ENCODE measurements around the gene MSI1. TPM values are rescaled to one million over a fixed set of nuclear protein-coding genes. Genes with fewer than 3 reads are reported as not detected.
"Not testable (repeated sequence)": the region's sequence is repeated elsewhere in the genome, so short reads cannot be mapped to it uniquely, and the experiment has no call there.

The MSI1 gene
- total RNA-seq, 1 donor, result not detected

DNA sequence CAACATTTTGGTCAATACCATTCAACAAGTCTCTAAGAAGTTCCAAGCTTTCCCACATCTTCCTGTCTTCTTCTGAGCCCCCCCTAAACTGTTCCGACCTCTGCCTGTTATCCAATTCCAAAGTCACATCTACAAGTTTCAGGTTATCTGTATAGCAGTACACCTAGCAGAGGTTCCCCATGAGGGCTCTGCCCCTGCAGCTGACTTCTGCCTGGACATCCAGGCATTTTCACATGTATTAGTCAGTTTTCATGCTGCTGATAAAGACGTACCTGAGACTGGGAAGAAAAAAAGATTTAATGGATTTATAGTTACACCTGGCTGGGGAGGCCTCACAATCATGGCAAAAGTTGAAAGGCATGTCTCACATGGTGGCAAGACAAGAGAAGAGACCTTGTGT is 31.2 kb downstream of the MSI1 start:
- no peak overlapping the region for H3K4me3 ChIP-seq (ENCODE audit: low read depth, low read length)
- TF ChIP-seq, protein P1, sequence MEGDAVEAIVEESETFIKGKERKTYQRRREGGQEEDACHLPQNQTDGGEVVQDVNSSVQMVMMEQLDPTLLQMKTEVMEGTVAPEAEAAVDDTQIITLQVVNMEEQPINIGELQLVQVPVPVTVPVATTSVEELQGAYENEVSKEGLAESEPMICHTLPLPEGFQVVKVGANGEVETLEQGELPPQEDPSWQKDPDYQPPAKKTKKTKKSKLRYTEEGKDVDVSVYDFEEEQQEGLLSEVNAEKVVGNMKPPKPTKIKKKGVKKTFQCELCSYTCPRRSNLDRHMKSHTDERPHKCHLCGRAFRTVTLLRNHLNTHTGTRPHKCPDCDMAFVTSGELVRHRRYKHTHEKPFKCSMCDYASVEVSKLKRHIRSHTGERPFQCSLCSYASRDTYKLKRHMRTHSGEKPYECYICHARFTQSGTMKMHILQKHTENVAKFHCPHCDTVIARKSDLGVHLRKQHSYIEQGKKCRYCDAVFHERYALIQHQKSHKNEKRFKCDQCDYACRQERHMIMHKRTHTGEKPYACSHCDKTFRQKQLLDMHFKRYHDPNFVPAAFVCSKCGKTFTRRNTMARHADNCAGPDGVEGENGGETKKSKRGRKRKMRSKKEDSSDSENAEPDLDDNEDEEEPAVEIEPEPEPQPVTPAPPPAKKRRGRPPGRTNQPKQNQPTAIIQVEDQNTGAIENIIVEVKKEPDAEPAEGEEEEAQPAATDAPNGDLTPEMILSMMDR (IDR thresholded peaks at IDR 0.05; ENCODE audit: insufficient read depth, low read length), result no peak
- DNase-seq (ENCODE audit: low read depth), result no peak

DNA sequence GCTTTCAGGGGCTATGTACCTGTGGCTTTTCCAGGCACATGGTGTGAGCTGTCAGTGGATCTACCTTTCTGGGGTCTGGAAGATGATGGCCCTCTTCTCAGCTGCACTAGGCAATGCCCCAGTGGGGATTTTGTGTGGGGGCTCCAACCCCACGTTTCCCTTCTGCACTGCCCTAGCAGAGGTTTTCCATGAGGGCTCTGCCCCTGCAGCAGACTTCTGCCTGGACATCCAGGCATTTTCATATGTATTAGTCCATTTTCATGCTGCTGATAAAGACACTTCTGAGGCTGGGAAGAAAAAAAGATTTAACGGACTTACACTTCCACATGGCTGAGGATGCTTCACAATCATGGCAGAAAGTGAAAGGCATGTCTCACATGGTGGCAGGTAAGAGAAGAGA is 32.6 kb downstream of the MSI1 start:
- not testable (repeated sequence) for DNase-seq (ENCODE audit: low read depth); H3K4me3 ChIP-seq (ENCODE audit: low read depth, low read length)

DNA sequence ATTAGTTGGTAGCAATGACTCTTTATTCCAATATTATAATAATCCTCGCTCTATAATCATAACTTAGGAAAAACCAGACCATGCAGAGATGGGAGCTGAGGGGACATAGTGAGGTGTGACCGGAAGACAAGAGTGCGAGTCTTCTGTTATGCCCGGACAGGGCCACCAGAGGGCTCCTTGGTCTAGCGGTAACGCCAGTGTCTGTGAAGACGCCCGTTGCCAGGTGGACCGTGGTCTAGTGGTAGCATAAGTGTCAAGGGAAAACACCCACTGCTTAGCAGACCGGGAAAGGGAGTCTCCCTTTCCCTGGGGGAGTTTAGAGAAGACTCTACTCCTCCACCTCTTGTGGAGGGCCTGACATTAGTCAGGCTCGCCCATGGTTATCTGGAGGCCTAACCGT is 33.5 kb downstream of the MSI1 start:
- DNase-seq (ENCODE audit: low read depth), result peak; percentile 38

DNA sequence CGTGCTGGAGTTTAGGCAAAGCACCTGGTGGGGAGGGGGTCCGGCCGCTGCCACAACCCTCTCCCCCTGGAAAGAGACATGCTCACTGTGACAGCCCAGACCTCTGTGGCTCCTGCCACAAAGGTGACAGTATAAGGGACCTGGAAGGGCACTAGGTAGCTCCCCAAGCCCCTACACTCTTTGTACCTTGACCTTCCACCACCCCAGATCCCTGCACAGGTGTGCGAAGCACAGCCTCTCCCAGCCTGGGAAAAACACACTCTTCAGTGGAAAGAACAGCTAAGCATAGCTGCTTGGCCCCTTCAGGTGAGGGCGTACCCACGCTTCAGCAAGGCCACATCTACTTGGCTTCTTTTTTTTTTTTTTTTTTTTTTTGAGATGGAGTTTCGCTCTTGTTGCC is 36.4 kb downstream of the MSI1 start:
- no peak overlapping the region for H3K4me3 ChIP-seq (ENCODE audit: low read depth, low read length)
- DNase-seq (ENCODE audit: low read depth), result no peak
- TF ChIP-seq, protein P1 (IDR thresholded peaks at IDR 0.05; ENCODE audit: insufficient read depth, low read length), result no peak

More for the DNA sequence above, 33.5 kb downstream of the MSI1 start:
- H3K4me3 ChIP-seq (ENCODE audit: low read depth, low read length), result not testable (repeated sequence)
- TF ChIP-seq, protein P1 (IDR thresholded peaks at IDR 0.05; ENCODE audit: insufficient read depth, low read length), result peak; percentile 77

DNA sequence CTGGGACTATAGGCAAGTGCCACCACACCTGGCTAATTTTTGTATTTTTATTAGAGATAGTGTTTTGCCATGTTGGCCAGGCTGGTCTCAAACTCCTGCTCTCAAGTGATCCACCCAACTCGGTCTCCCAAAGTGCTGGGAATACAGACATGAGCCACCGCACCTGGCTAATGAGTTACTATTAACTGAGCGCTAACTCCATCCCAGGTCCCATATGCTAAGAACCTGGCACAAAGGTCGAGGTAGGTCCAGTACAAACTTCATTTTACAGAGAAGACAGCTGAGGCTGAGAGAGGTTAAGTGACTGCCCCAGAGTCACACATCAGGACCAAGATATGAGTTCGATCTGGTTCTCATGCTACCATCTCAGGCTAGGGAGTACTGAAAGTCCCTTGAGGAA is 36.9 kb downstream of the MSI1 start:
- no peak for DNase-seq (ENCODE audit: low read depth)
- TF ChIP-seq, protein P1 (IDR thresholded peaks at IDR 0.05; ENCODE audit: insufficient read depth, low read length), result no peak
- no peak overlapping the region for H3K4me3 ChIP-seq (ENCODE audit: low read depth, low read length)

DNA sequence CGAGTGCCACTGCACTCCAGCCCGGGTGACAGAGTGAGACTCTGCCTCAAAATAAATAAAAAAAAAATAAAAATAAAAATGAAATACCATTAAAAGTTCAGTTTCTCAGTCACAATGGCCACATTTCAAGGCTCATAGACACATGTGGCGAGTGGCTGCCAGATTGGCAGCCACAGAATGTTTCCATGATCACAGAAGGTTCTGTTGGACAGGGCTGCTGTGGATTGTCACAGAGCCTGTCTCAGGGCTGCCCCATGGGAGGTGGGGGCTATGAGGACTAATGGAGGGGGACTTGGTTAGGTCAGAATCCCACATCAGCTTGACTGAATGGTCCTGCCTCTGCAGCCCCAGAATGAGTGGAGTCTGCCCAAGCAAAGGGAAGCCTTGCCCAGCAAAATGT is 37.6 kb downstream of the MSI1 start:
- TF ChIP-seq, protein P1 (IDR thresholded peaks at IDR 0.05; ENCODE audit: insufficient read depth, low read length), result no peak
- DNase-seq (ENCODE audit: low read depth), result no peak
- no peak overlapping the region for H3K4me3 ChIP-seq (ENCODE audit: low read depth, low read length)

- H3K4me3 ChIP-seq (ENCODE audit: low read depth, low read length), result no peak overlapping the region
- TF ChIP-seq, protein P1 (IDR thresholded peaks at IDR 0.05; ENCODE audit: insufficient read depth, low read length), result no peak
- no peak for DNase-seq (ENCODE audit: low read depth)
These were observed 40.7 kb downstream of the MSI1 start for GRCh38 chr12:120328228-120328627.

Data from fibroblast of the aortic adventitia (primary cell).